A673 (cell line): Measurements from ENCODE around the gene PCBP3. TPM values are rescaled to one million over a fixed set of nuclear protein-coding genes. Genes with fewer than 3 reads are reported as not detected.

Experiments
- BruUV-seq: library from RNA; stranded (reverse); fragments of 400-500 nt; replicated peaks from 2 replicates; lab custom pipeline; 2021; lab: Mats Ljungman, UMichigan
- CTCF ChIA-PET: fragments of 300-600 bp; sonication (Branson Sonifier 250); formaldehyde crosslinking; loops from one replicate; lab custom pipeline; 2022; ENCODE audit warnings: antibody characterized with exemption; lab: Charles Lee
- POLR2A ChIA-PET: fragments of 300-600 bp; sonication (Branson Sonifier 250); formaldehyde crosslinking; loops from one replicate; lab custom pipeline; 2022; ENCODE audit warnings: antibody characterized with exemption; ENCODE audit not compliant: low non-redundant PET; lab: Charles Lee
- DNase-seq: peaks from one replicate; pipeline ENCODE4 v3.0.0-alpha.2; 2015; ENCODE audit warnings: low spot score
- H3K27ac ChIP-seq: fragments of 200-600 bp; sonication (generic); 2 replicates; pipeline ENCODE4 v1.5.1; 2016; ENCODE audit warnings: mixed run types, low read depth, mild to moderate bottlenecking, mixed read lengths, antibody characterized with exemption, low read length; ENCODE audit not compliant: poor library complexity, severe bottlenecking
- H3K27me3 ChIP-seq: fragments of 200-600 bp; sonication (generic); replicated peaks from 2 replicates; pipeline ENCODE4 v1.6.1; 2017; ENCODE audit warnings: mixed run types, low read depth, mild to moderate bottlenecking, mixed read lengths, antibody characterized with exemption, low read length; ENCODE audit not compliant: insufficient read depth, poor library complexity
- H3K36me3 ChIP-seq: fragments of 200-600 bp; sonication (generic); 2 replicates; pipeline ENCODE4 v1.6.1; 2016; ENCODE audit warnings: mixed run types, mild to moderate bottlenecking, mixed read lengths, antibody characterized with exemption, low read length; ENCODE audit not compliant: insufficient read depth, poor library complexity, severe bottlenecking
- H3K4me1 ChIP-seq: fragments of 200-600 bp; sonication (generic); 2 replicates; pipeline ENCODE4 v1.6.1; 2017; ENCODE audit warnings: mixed run types, mild to moderate bottlenecking, mixed read lengths, antibody characterized with exemption, low read length; ENCODE audit not compliant: insufficient read depth, poor library complexity, severe bottlenecking
- H3K4me3 ChIP-seq: fragments of 200-600 bp; sonication (generic); 2 replicates; pipeline ENCODE4 v1.5.1; 2016; ENCODE audit warnings: low read depth, mixed run types, mild to moderate bottlenecking, mixed read lengths, low read length; ENCODE audit not compliant: poor library complexity, severe bottlenecking
- H3K9me3 ChIP-seq: fragments of 200-600 bp; sonication (generic); 2 replicates; pipeline ENCODE4 v1.6.1; 2016; ENCODE audit warnings: mixed run types, low read depth, mild to moderate bottlenecking, mixed read lengths, antibody characterized with exemption, low read length; ENCODE audit not compliant: poor library complexity, severe bottlenecking
- CTCF ChIP-seq: fragments of 300-800, 200-600 bp; sonication (generic); conservative IDR thresholded peaks from 2 replicates; pipeline ENCODE4 v1.5.1; 2017; ENCODE audit warnings: low read depth, mild to moderate bottlenecking, antibody characterized with exemption, low read length, moderate library complexity, mixed read lengths
- EZH2 ChIP-seq: fragments of 200-600 bp; sonication (generic); IDR thresholded peaks from 2 replicates; pipeline ENCODE4 v1.6.1; 2017; ENCODE audit warnings: borderline replicate concordance, low read depth, mild to moderate bottlenecking, mixed read lengths, antibody characterized with exemption, low read length; ENCODE audit not compliant: poor library complexity, severe bottlenecking
- intact Hi-C: fragments of 100-400 bp; cut with micrococcal nuclease; formaldehyde crosslinking; loops from one replicate; pipeline ENCODE4 v1.10.0; 2022; ENCODE audit not compliant: unreplicated experiment
- total RNA-seq: library from RNA; stranded (reverse); gene quantifications from 2 replicates; pipeline ENCODE4 v1.2.3, GENCODE V29; 2021

Gene PCBP3
- total RNA-seq, 1 experiment from 2014 or later: 25.6 TPM

- Histone ChIP-seq H3K36me3 (no peaks in the 10 kb centered on the region), H3K27ac (no peak overlapping the region), H3K4me3 (no peak overlapping the region), H3K4me1 (no peaks in the 10 kb centered on the region), H3K27me3 (no peaks in the 10 kb centered on the region), H3K9me3 (peaks cover 10% of the 10 kb centered on the region)
- ChIA-PET POLR2A (no interaction called here), CTCF (no interaction called here)
- no peak for TF ChIP-seq CTCF
- TF ChIP-seq EZH2: no peak
- no peak for DNase-seq
- no TSS peak for BruUV-seq
- intact Hi-C loops: no loop called here
Measured at GRCh38 chr21:45837936-45838335, 194.4 kb downstream of the PCBP3 start.

GRCh38 chr21:45838634-45839033, 195.1 kb downstream of the PCBP3 start:
- CTCF ChIA-PET: no interaction called here
- POLR2A ChIA-PET: no interaction called here

GRCh38 chr21:45839274-45839673, 195.7 kb downstream of the PCBP3 start:
- intact Hi-C loops: no loop called here
- ChIA-PET POLR2A (no interaction called here), CTCF (no interaction called here)
- TF ChIP-seq CTCF (no peak), EZH2 (no peak)
- no peaks in the 10 kb centered on the region for H3K36me3 ChIP-seq
- H3K4me3 ChIP-seq: no peak overlapping the region
- no peak overlapping the region for H3K27ac ChIP-seq
- no peak for DNase-seq
- no peaks in the 10 kb centered on the region for H3K27me3 ChIP-seq
- BruUV-seq: no TSS peak
- no peaks in the 10 kb centered on the region for H3K4me1 ChIP-seq
- peaks cover 10% of the 10 kb centered on the region for H3K9me3 ChIP-seq

More at GRCh38 chr21:45838634-45839033, 195.1 kb downstream of the PCBP3 start:
- intact Hi-C loops: no loop called here
- Histone ChIP-seq H3K27me3 (no peaks in the 10 kb centered on the region), H3K36me3 (no peaks in the 10 kb centered on the region), H3K4me1 (no peaks in the 10 kb centered on the region), H3K9me3 (peaks cover 10% of the 10 kb centered on the region), H3K4me3 (no peak overlapping the region), H3K27ac (no peak overlapping the region)
- no peak for TF ChIP-seq EZH2
- TF ChIP-seq CTCF: no peak
- BruUV-seq: no TSS peak
- no peak for DNase-seq
